B cell (primary cell): ENCODE results near the gene ZBTB48.

ENCODE experiments used
- CTCF ChIP-seq: fragments of 200-600 bp; IDR thresholded peaks from one replicate; pipeline ENCODE4 v1.8.0; 2022; ENCODE audit warnings: antibody characterized with exemption, mild to moderate bottlenecking
- EZH2 ChIP-seq: IDR thresholded peaks from 2 replicates; pipeline ENCODE4 v1.6.1; 2012; ENCODE audit warnings: borderline replicate concordance, low read depth, mild to moderate bottlenecking, moderate library complexity, low read length; ENCODE audit not compliant: insufficient read depth, poor library complexity, severe bottlenecking

DNA sequence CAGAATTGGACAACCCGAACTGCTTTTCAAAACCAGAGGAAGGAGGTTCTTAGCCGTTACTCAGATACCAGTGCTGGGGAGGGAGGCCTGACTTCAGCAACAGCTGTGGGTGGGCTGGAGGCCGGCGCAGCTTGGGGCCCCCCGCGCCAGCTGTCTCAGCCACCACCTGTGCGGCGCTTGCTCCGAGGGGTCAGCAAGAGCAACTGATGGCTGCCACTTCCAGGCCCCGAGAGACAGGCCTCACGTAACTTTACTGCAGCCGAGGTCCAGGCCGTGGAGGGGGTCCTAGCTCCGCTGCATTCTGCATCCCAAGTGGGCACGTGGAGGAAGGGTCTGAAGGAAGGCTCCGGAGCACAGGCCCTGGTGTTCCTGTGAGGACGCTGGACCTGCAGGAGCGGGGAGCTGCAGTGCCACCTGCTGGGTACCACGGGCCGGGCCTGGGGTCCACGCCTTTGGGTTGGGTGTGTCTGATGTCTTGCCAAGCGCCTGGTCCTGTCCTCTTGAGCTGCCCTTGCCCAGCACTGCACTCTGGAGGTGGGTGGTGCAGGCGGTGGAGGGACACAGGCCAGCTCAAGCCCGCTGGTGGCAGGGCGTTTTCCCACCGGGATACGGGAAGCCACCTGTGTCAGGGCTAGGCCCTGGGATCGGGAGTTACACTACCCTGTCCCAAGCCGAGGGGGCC, 54.7 kb downstream of the ZBTB48 start:
- TF ChIP-seq CTCF (peak; percentile 30), EZH2 (no peak)
